Effector memory CD4-positive, alpha-beta T cell (primary cell): ENCODE data around the gene CLEC2D.

Experiments
- DNase-seq, 3 donors: peaks; one replicate each; pipeline ENCODE4 v3.0.0-alpha.2; 2020
- H3K27ac ChIP-seq: 2 replicates; pipeline ENCODE4 v1.7.0; 2013; ENCODE audit warnings: mild to moderate bottlenecking, low read length, moderate library complexity; ENCODE audit not compliant: insufficient read depth, poor library complexity, severe bottlenecking
- H3K27me3 ChIP-seq: replicated peaks from 2 replicates; pipeline ENCODE4 v1.7.0; 2013; ENCODE audit warnings: mild to moderate bottlenecking, low read length; ENCODE audit not compliant: insufficient read depth, control insufficient read depth, poor library complexity, severe bottlenecking
- H3K36me3 ChIP-seq: 2 replicates; pipeline ENCODE4 v1.7.0; 2013; ENCODE audit warnings: mild to moderate bottlenecking, low read length, moderate library complexity; ENCODE audit not compliant: control insufficient read depth, insufficient read depth
- H3K4me1 ChIP-seq: 2 replicates; pipeline ENCODE4 v1.7.0; 2013; ENCODE audit warnings: low read length, mild to moderate bottlenecking; ENCODE audit not compliant: control insufficient read depth, insufficient read depth, poor library complexity, severe bottlenecking
- H3K4me3 ChIP-seq: 2 replicates; pipeline ENCODE4 v1.7.0; 2013; ENCODE audit warnings: low read length, low read depth, mild to moderate bottlenecking; ENCODE audit not compliant: insufficient read depth, poor library complexity, severe bottlenecking
- H3K9me3 ChIP-seq: 2 replicates; pipeline ENCODE4 v1.7.0; 2013; ENCODE audit warnings: mild to moderate bottlenecking, low read length, moderate library complexity; ENCODE audit not compliant: control insufficient read depth

CLEC2D gene

GRCh38 chr12:9724023-9724422 lies 54.5 kb downstream of the CLEC2D start:
- H3K27me3 ChIP-seq = peaks cover 3% of the 10 kb centered on the region
- H3K36me3 ChIP-seq = no peaks in the 10 kb centered on the region
- no peaks in the 10 kb centered on the region for H3K4me1 ChIP-seq
- no peak overlapping the region for H3K4me3 ChIP-seq
- no peak overlapping the region for H3K27ac ChIP-seq
- H3K9me3 ChIP-seq = no peaks in the 10 kb centered on the region
- no peak for DNase-seq

GRCh38 chr12:9725213-9725870 lies 55.8 kb downstream of the CLEC2D start:
- H3K27me3 ChIP-seq = peaks cover 3% of the 10 kb centered on the region
- no peaks in the 10 kb centered on the region for H3K4me1 ChIP-seq
- H3K27ac ChIP-seq = no peak overlapping the region
- H3K9me3 ChIP-seq = no peaks in the 10 kb centered on the region
- no peak for DNase-seq
- no peaks in the 10 kb centered on the region for H3K36me3 ChIP-seq
- no peak overlapping the region for H3K4me3 ChIP-seq

- Histone ChIP-seq H3K4me1 (peaks cover under 1% of the 10 kb centered on the region), H3K4me3 (no peak overlapping the region), H3K27ac (no peak overlapping the region), H3K36me3 (no peaks in the 10 kb centered on the region), H3K27me3 (peaks cover 3% of the 10 kb centered on the region), H3K9me3 (no peaks in the 10 kb centered on the region)
- DNase-seq = no peak
These were observed 58.3 kb downstream of the CLEC2D start for GRCh38 chr12:9727813-9728212.

- Histone ChIP-seq H3K36me3 (no peaks in the 10 kb centered on the region), H3K4me3 (no peak overlapping the region), H3K27me3 (no peaks in the 10 kb centered on the region), H3K27ac (no peak overlapping the region), H3K4me1 (peaks cover 6% of the 10 kb centered on the region), H3K9me3 (no peaks in the 10 kb centered on the region)
- DNase-seq = no peak
These were observed 59.6 kb downstream of the CLEC2D start for GRCh38 chr12:9729082-9729481.

- H3K27me3 ChIP-seq = no peaks in the 10 kb centered on the region
- H3K4me1 ChIP-seq = peaks cover 6% of the 10 kb centered on the region
- peak overlapping the region; percentile 8 for H3K27ac ChIP-seq
- no peaks in the 10 kb centered on the region for H3K9me3 ChIP-seq
- no peak for DNase-seq
- H3K4me3 ChIP-seq = no peak overlapping the region
- H3K36me3 ChIP-seq = no peaks in the 10 kb centered on the region
These were observed 60.5 kb downstream of the CLEC2D start for GRCh38 chr12:9730011-9730410.

GRCh38 chr12:9730591-9730990 lies 61.1 kb downstream of the CLEC2D start:
- no peak overlapping the region for H3K4me3 ChIP-seq
- H3K4me1 ChIP-seq = peaks cover 6% of the 10 kb centered on the region

GRCh38 chr12:9731393-9731792 lies 61.9 kb downstream of the CLEC2D start:
- H3K4me3 ChIP-seq = no peak overlapping the region
- no peaks in the 10 kb centered on the region for H3K9me3 ChIP-seq
- H3K27me3 ChIP-seq = no peaks in the 10 kb centered on the region
- no peaks in the 10 kb centered on the region for H3K36me3 ChIP-seq
- H3K4me1 ChIP-seq = peaks cover 6% of the 10 kb centered on the region
- H3K27ac ChIP-seq = no peak overlapping the region
- no peak for DNase-seq

More at GRCh38 chr12:9730591-9730990, 61.1 kb downstream of the CLEC2D start:
- no peaks in the 10 kb centered on the region for H3K9me3 ChIP-seq
- H3K27ac ChIP-seq = no peak overlapping the region
- no peaks in the 10 kb centered on the region for H3K36me3 ChIP-seq
- no peak for DNase-seq
- H3K27me3 ChIP-seq = no peaks in the 10 kb centered on the region

- DNase-seq = no peak
- Histone ChIP-seq H3K4me3 (no peak overlapping the region), H3K27me3 (no peaks in the 10 kb centered on the region), H3K4me1 (peaks cover 9% of the 10 kb centered on the region), H3K36me3 (no peaks in the 10 kb centered on the region), H3K27ac (no peak overlapping the region), H3K9me3 (no peaks in the 10 kb centered on the region)
These were observed 62.3 kb downstream of the CLEC2D start for GRCh38 chr12:9731797-9732196.

- Histone ChIP-seq H3K27me3 (no peaks in the 10 kb centered on the region), H3K9me3 (no peaks in the 10 kb centered on the region), H3K4me1 (peaks cover 11% of the 10 kb centered on the region), H3K36me3 (no peaks in the 10 kb centered on the region), H3K4me3 (peak within 1 kb of the TSS; percentile 26), H3K27ac (no peak within 1 kb of the TSS)
- DNase-seq = no peak
These were observed 63.5 kb downstream of the CLEC2D start, which contains the start of gene CLECL1 for GRCh38 chr12:9732921-9733461. Gene CLECL1, minus strand, starts transcription at chr12:9733097.

GRCh38 chr12:9735601-9736000 lies 66.1 kb downstream of the CLEC2D start:
- no peaks in the 10 kb centered on the region for H3K9me3 ChIP-seq
- no peak overlapping the region for H3K27ac ChIP-seq
- no peak for DNase-seq
- no peaks in the 10 kb centered on the region for H3K36me3 ChIP-seq
- no peak overlapping the region for H3K4me3 ChIP-seq
- H3K4me1 ChIP-seq = peaks cover 22% of the 10 kb centered on the region
- no peaks in the 10 kb centered on the region for H3K27me3 ChIP-seq
